Thoracic aorta (tissue), 2 donors: ENCODE measurements around the gene VRK1. TPM values are rescaled to one million over a fixed set of nuclear protein-coding genes. Genes with fewer than 3 reads are reported as not detected.

Source experiments
- ATAC-seq: fragments of 150-250 bp; one replicate; pipeline ENCODE4 v1.8.0; 2017; ENCODE audit warnings: low read depth; ENCODE audit not compliant: insufficient number of reproducible peaks, low FRiP score
- DNase-seq: peaks from one replicate; pipeline ENCODE4 v3.0.0-alpha.2; 2020; ENCODE audit warnings: low spot score
- H3K27ac ChIP-seq, 2 donors: fragments of 200-600 bp; sonication (generic); 1 replicate in 1 of 2; 2 replicates in 1 of 2; pipeline ENCODE4 v1.5.1; 2016; ENCODE audit warnings: mild to moderate bottlenecking in 2 of 2, moderate library complexity in 2 of 2
- H3K27me3 ChIP-seq: fragments of 200-600 bp; sonication (generic); replicated peaks from 2 replicates; pipeline ENCODE4 v1.6.0; 2016; ENCODE audit warnings: mild to moderate bottlenecking; ENCODE audit not compliant: insufficient read depth
- H3K36me3 ChIP-seq: fragments of 200-600 bp; sonication (generic); one replicate; pipeline ENCODE4 v1.5.1; 2016
- H3K4me1 ChIP-seq, 2 donors: fragments of 200-600 bp; sonication (generic); 1 replicate in 1 of 2; 2 replicates in 1 of 2; pipeline versions ENCODE4 v1.5.1 to v1.6.0; 2016; ENCODE audit warnings: low read depth in 2 of 2, mild to moderate bottlenecking in 1 of 2; ENCODE audit not compliant: control insufficient read depth in 1 of 2
- H3K4me3 ChIP-seq: fragments of 200-600 bp; sonication (generic); 2 replicates; pipeline ENCODE4 v1.5.1; 2016; ENCODE audit warnings: mild to moderate bottlenecking
- H3K9me3 ChIP-seq: fragments of 200-600 bp; sonication (generic); 2 replicates; pipeline ENCODE4 v1.5.1; 2016
- CTCF ChIP-seq: fragments of 200-600 bp; sonication (generic); IDR thresholded peaks from one replicate; pipeline ENCODE4 v1.5.1; 2019; ENCODE audit warnings: antibody characterized with exemption
- total RNA-seq, 2 donors: library from RNA; depleted of rRNA; stranded (reverse); fragments of >200 nt; gene quantifications; one replicate each; pipeline versions ENCODE4 v1.1.0 to v1.2.3, GENCODE V29; 2016

The VRK1 gene
- total RNA-seq, 2 donors from 2014 or later, result 3.0 to 4.9 TPM

GRCh38 chr14:96821501-96821900, 24.3 kb downstream of the VRK1 start:
- H3K27me3 ChIP-seq, result no peaks in the 10 kb centered on the region
- no peak overlapping the region for H3K4me3 ChIP-seq
- no peaks in the 10 kb centered on the region for H3K9me3 ChIP-seq
- H3K4me1 ChIP-seq, result no peaks in the 10 kb centered on the region
- TF ChIP-seq CTCF, result no peak
- no peak overlapping the region for H3K27ac ChIP-seq
- ATAC-seq (no peak), DNase-seq (no peak)
- no peaks in the 10 kb centered on the region for H3K36me3 ChIP-seq

GRCh38 chr14:96823652-96824051, 26.5 kb downstream of the VRK1 start:
- H3K4me3 ChIP-seq, result no peak overlapping the region
- H3K9me3 ChIP-seq, result no peaks in the 10 kb centered on the region
- no peaks in the 10 kb centered on the region for H3K36me3 ChIP-seq
- no peak overlapping the region for H3K27ac ChIP-seq
- no peak for ATAC-seq
- H3K27me3 ChIP-seq, result no peaks in the 10 kb centered on the region
- no peak for DNase-seq
- no peaks in the 10 kb centered on the region for H3K4me1 ChIP-seq
- TF ChIP-seq CTCF, result no peak

DNA sequence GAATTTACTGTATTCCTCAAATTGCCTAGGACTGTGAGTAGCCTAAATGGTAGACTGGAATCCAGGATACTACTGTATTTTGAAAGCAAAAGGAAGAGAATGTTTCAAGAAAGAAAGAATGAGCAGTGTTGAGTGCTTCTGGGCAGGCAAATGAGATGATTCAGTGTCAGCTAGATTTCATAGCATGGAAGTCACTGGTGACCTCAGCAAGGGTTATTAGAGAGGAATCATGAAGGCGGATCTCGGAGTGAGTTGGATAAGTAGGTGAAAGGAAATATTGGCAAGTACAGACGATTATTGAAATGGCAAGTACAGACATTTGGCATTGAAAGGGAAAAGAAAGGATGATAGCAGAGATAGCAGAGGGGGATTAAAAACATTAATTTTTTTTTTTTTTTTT, 27.1 kb downstream of the VRK1 start:
- no peaks in the 10 kb centered on the region for H3K4me1 ChIP-seq
- no peak for ATAC-seq
- no peak overlapping the region for H3K27ac ChIP-seq
- H3K9me3 ChIP-seq, result no peaks in the 10 kb centered on the region
- no peaks in the 10 kb centered on the region for H3K27me3 ChIP-seq
- TF ChIP-seq CTCF, result no peak
- H3K4me3 ChIP-seq, result no peak overlapping the region
- DNase-seq, result no peak
- H3K36me3 ChIP-seq, result no peaks in the 10 kb centered on the region

DNA sequence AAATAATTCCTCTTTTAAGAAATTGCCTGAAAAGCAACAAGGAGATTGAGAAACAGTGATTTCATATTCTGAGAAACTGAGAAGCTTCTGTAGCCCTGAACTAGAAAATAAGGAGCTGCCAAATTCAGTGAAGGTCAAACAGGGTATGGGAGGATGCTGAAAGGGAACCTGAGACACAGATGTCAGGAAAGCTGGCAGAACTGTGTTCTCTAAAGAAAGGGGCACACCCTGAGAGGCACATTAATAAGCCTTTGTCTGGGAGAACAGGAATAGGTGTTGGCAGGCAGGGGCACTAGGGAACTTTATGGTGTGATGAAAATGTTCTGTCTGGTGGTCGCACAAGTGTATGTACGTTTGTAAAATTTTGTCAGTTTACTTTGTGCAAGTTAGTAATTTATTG, 29.6 kb downstream of the VRK1 start:
- Histone ChIP-seq H3K36me3 (no peaks in the 10 kb centered on the region), H3K27me3 (no peaks in the 10 kb centered on the region), H3K27ac (no peak overlapping the region), H3K4me3 (no peak overlapping the region), H3K9me3 (no peaks in the 10 kb centered on the region), H3K4me1 (no peaks in the 10 kb centered on the region)
- no peak for ATAC-seq
- no peak for TF ChIP-seq CTCF
- no peak for DNase-seq

GRCh38 chr14:96827290-96827689, 30.1 kb downstream of the VRK1 start:
- ATAC-seq, result no peak

More at GRCh38 chr14:96827290-96827689, 30.1 kb downstream of the VRK1 start:
- DNase-seq, result no peak
- Histone ChIP-seq H3K9me3 (no peaks in the 10 kb centered on the region), H3K4me3 (no peak overlapping the region), H3K27ac (no peak overlapping the region), H3K4me1 (no peaks in the 10 kb centered on the region), H3K27me3 (no peaks in the 10 kb centered on the region), H3K36me3 (no peaks in the 10 kb centered on the region)
- TF ChIP-seq CTCF, result no peak
